A549 (cell line): ENCODE measurements around the gene GAB1. TPM values are rescaled to one million over a fixed set of nuclear protein-coding genes. Genes with fewer than 3 reads are reported as not detected.
A peak's percentile ranks its signal among the peaks of the same experiment; 100 is the strongest.

Source experiments
- ATAC-seq, 2 experiments: fragments of 200-7000 bp in 1 of 2; fragments of >200 bp in 1 of 2; cut with Nextera tagmentation in 1 of 2; cut with Tn5 transposase in 1 of 2; 3 replicates each; pipeline versions ENCODE4 v1.8.0 to v1.9.1; 2018 to 2020; ENCODE audit warnings: mild to moderate bottlenecking in 1 of 2, moderate library complexity in 1 of 2
- CTCF ChIA-PET: fragments of 300-600 bp; sonication (Branson Sonifier 250); formaldehyde crosslinking; extraction: SDS; loops from one replicate; lab custom pipeline; 2021; ENCODE audit warnings: antibody characterized with exemption, inconsistent platforms; lab: Yijun Ruan, JAX
- POLR2A ChIA-PET: fragments of 350-600 bp; formaldehyde crosslinking; extraction: SDS; loops from one replicate; lab custom pipeline; 2021; ENCODE audit warnings: antibody characterized with exemption, inconsistent platforms; lab: Yijun Ruan, JAX
- DNase-seq, 2 experiments: peaks; one replicate each; pipeline versions ENCODE4 v3.0.0 to v3.0.0-alpha.2; 2011 to 2016; ENCODE audit warnings: low read depth in 1 of 2, low spot score in 1 of 2
- FAIRE-seq: peaks from 2 replicates; lab custom pipeline; 2011; peaks lifted over from hg19 to GRCh38; lab: Jason Lieb, UNC
- H3K27ac ChIP-seq, 2 experiments: fragments of >200 bp; sonication (Bioruptor Twin); formaldehyde crosslinking; 3 replicates each; pipeline ENCODE4 v1.5.1; 2016 to 2017
- H3K4me1 ChIP-seq: fragments of >200 bp; sonication (Bioruptor Twin); formaldehyde crosslinking; 3 replicates; pipeline ENCODE4 v1.6.1; 2016
- H3K4me2 ChIP-seq: fragments of >200 bp; sonication (Bioruptor Twin); formaldehyde crosslinking; 3 replicates; pipeline ENCODE4 v1.6.1; 2016
- H3K4me3 ChIP-seq: fragments of >200 bp; sonication (Bioruptor Twin); formaldehyde crosslinking; 3 replicates; pipeline ENCODE4 v1.5.1; 2016
- H3K9me3 ChIP-seq: fragments of >200 bp; sonication (Bioruptor Twin); formaldehyde crosslinking; 3 replicates; pipeline ENCODE4 v1.6.1; 2016
- BHLHE40 ChIP-seq: IDR thresholded peaks from 2 replicates; pipeline ENCODE4 v1.6.1; 2012; ENCODE audit warnings: low read depth, low read length, inconsistent platforms
- CBX8 ChIP-seq: fragments of 200-600 bp; sonication (generic); IDR thresholded peaks from 2 replicates; pipeline ENCODE4 v1.6.1; 2016
- CEBPB ChIP-seq, 2 experiments: fragments of >200 bp in 1 of 2; sonication (Bioruptor Twin) in 1 of 2; formaldehyde crosslinking in 1 of 2; IDR thresholded peaks; 2 replicates each; pipeline ENCODE4 v1.6.1; 2012 to 2016
- CHD2 ChIP-seq: fragments of 150-350 bp; IDR thresholded peaks from 2 replicates; pipeline ENCODE4 v1.6.1; 2014; ENCODE audit warnings: low read length; ENCODE audit not compliant: partially characterized antibody
- E2F6 ChIP-seq: IDR thresholded peaks from 2 replicates; pipeline ENCODE4 v1.6.1; 2012; ENCODE audit warnings: low read depth, borderline replicate concordance
- EP300 ChIP-seq, 2 experiments: fragments of >200 bp; sonication (Bioruptor Twin); formaldehyde crosslinking; IDR thresholded peaks; 2 replicates in 1 of 2; 3 replicates in 1 of 2; pipeline ENCODE4 v1.6.1; 2016 to 2017
- FOSB ChIP-seq: fragments of 250-450 bp; sonication (Bioruptor Pico); IDR thresholded peaks from 2 replicates; pipeline ENCODE4 v1.5.0; 2020; ENCODE audit warnings: mild to moderate bottlenecking, moderate library complexity
- HDAC2 ChIP-seq: fragments of 200-600 bp; sonication (generic); IDR thresholded peaks from 2 replicates; pipeline ENCODE4 v1.6.1; 2016
- HOXB13 ChIP-seq: fragments of 250-450 bp; sonication (Bioruptor Pico); IDR thresholded peaks from 2 replicates; pipeline ENCODE4 v1.5.0; 2020; ENCODE audit warnings: low read depth, mild to moderate bottlenecking, moderate library complexity
- HOXB5 ChIP-seq: fragments of 250-450 bp; sonication (Bioruptor Pico); IDR thresholded peaks from 2 replicates; pipeline ENCODE4 v1.5.0; 2020; ENCODE audit warnings: mild to moderate bottlenecking, moderate library complexity
- MAZ ChIP-seq: fragments of 150-350 bp; IDR thresholded peaks from 2 replicates; pipeline ENCODE4 v1.6.1; 2014; ENCODE audit warnings: antibody characterized with exemption, low read depth, low read length, borderline replicate concordance
- MYC ChIP-seq: IDR thresholded peaks from 2 replicates; pipeline ENCODE4 v1.6.1; 2012; ENCODE audit warnings: mild to moderate bottlenecking, inconsistent platforms, low read length, improper control_type of control experiment, borderline replicate concordance
- NFE2L2 ChIP-seq: fragments of 150-350 bp; conservative IDR thresholded peaks from 2 replicates; pipeline ENCODE4 v1.6.1; 2014; ENCODE audit warnings: low read length
- NPAS2 ChIP-seq: fragments of 250-450 bp; sonication (Bioruptor Pico); IDR thresholded peaks from 2 replicates; pipeline ENCODE4 v1.8.0; 2022; ENCODE audit warnings: mild to moderate bottlenecking, moderate library complexity, borderline replicate concordance
- POLR2A ChIP-seq: IDR thresholded peaks from 2 replicates; pipeline ENCODE4 v1.6.1; 2012; ENCODE audit warnings: mild to moderate bottlenecking, low read length
- RARB ChIP-seq: fragments of 250-450 bp; sonication (Bioruptor Pico); IDR thresholded peaks from 2 replicates; pipeline ENCODE4 v1.8.0; 2021; ENCODE audit warnings: mild to moderate bottlenecking, moderate library complexity
- RCOR1 ChIP-seq: fragments of 150-350 bp; IDR thresholded peaks from 2 replicates; pipeline ENCODE4 v1.6.1; 2014; ENCODE audit warnings: antibody characterized with exemption, low read length, low read depth
- RFX5 ChIP-seq: fragments of 450-650 bp; IDR thresholded peaks from 2 replicates; pipeline ENCODE4 v1.7.1; 2014; ENCODE audit warnings: antibody characterized with exemption, mild to moderate bottlenecking, moderate library complexity
- RNF2 ChIP-seq: fragments of 200-600 bp; sonication (generic); IDR thresholded peaks from 2 replicates; pipeline ENCODE4 v1.6.1; 2016; ENCODE audit warnings: low read depth, mild to moderate bottlenecking, antibody characterized with exemption, moderate library complexity, borderline replicate concordance
- SMC3 ChIP-seq: fragments of >200 bp; sonication (Bioruptor Twin); formaldehyde crosslinking; IDR thresholded peaks from 3 replicates; pipeline ENCODE4 v1.6.1; 2018; ENCODE audit warnings: inconsistent platforms
- TFCP2L1 ChIP-seq: fragments of 250-450 bp; sonication (Bioruptor Pico); IDR thresholded peaks from 2 replicates; pipeline ENCODE4 v1.5.0; 2021; ENCODE audit warnings: mild to moderate bottlenecking
- TP53 ChIP-seq: fragments of 250-450 bp; sonication (Bioruptor Pico); IDR thresholded peaks from 2 replicates; pipeline ENCODE4 v1.5.0; 2021; ENCODE audit warnings: mild to moderate bottlenecking, moderate library complexity
- ZC3H11A ChIP-seq: fragments of 450-650 bp; IDR thresholded peaks from 2 replicates; pipeline ENCODE4 v1.6.1; 2014; ENCODE audit warnings: antibody characterized with exemption, mild to moderate bottlenecking
- WGBS: methylation state at CpG from one replicate; pipeline ENCODE4 v1.1.6; 2017; ENCODE audit errors: missing lambda C conversion rate; 5-methylcytosine and 5-hydroxymethylcytosine counted together
- polyA minus RNA-seq: library from RNA; depleted of rRNA, polyadenylated mRNA; stranded (reverse); fragments of >200 nt; gene quantifications from 2 replicates; pipeline ENCODE4 v1.2.3, GENCODE V29; 2011; rRNA and poly(A)+ RNA removed
- polyA plus RNA-seq, 4 experiments: library from polyadenylated mRNA; depleted of rRNA in 3 of 4; stranded (reverse); fragments of >200 nt; fragmentation: RNase III in 1 of 4; extraction: RNeasy Plus Mini Kit Qiagen cat#74134 plus additional on column Dnase treatment in 1 of 4; gene quantifications; 2 replicates in 3 of 4; 3 replicates in 1 of 4; pipeline ENCODE4 v1.2.3, GENCODE V29; 2011 to 2017
- TF ChIP-seq, protein P1 (sequence below): IDR thresholded peaks from 2 replicates; pipeline ENCODE4 v1.6.1; 2012
- TF ChIP-seq, protein P2 (sequence below): fragments of 200-600 bp; sonication (generic); IDR thresholded peaks from 2 replicates; pipeline ENCODE4 v1.6.1; 2016; ENCODE audit warnings: antibody characterized with exemption, mild to moderate bottlenecking, moderate library complexity
- TF ChIP-seq, protein P3 (sequence below): fragments of >200 bp; sonication (Bioruptor Twin); formaldehyde crosslinking; IDR thresholded peaks from 3 replicates; pipeline ENCODE4 v1.6.1; 2016

Gene GAB1
- polyA plus RNA-seq (2011; rRNA removed) (3.6 and 3.8 TPM in 2 replicates), polyA plus RNA-seq (2017; fragmentation: RNase III; extraction: RNeasy Plus Mini Kit Qiagen cat#74134 plus additional on column Dnase treatment) (2.0 to 2.5 TPM (median 2.3 TPM) in 3 replicates), polyA minus RNA-seq (2.9 and 6.2 TPM in 2 replicates)
- 0.73 and 1.0 TPM in 2 replicates for polyA plus RNA-seq (2012; cell fraction: cytosol; rRNA removed)
- polyA plus RNA-seq (2012; cell fraction: nucleus; rRNA removed) = 0.68 and 0.69 TPM in 2 replicates

DNA sequence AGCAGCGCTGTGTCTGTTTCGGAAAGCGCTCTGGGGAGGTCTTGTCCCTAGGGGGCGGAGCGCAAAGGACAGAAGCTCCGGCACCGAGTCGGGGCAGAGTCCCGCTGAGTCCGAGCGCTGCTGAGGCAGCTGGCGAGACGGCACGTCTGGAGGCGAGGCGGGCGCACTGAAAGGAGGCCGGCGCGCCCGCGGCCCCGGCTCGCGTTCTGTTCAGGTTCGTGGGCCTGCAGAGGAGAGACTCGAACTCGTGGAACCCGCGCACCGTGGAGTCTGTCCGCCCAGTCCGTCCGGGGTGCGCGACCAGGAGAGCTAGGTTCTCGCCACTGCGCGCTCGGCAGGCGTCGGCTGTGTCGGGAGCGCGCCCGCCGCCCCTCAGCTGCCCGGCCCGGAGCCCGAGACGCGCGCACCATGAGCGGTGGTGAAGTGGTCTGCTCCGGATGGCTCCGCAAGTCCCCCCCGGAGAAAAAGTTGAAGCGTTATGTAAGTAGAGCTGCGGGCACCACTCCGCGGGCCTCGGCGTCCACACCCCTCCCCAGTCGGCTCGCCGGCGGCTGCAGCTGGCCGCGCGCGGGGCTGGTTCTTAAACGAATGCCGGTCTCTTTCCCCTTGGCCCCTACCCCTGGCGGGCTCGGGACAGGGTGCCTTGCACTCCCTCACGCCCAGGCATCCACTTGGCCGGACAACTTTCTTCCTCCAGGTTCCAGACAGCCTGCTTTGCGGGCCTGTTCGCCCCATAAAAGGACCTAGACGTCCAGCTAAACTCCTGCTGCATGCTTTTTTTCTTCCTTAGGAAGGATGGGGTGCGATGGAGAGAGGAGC lies at the start of gene GAB1:
TSS of gene GAB1 (plus strand) at position 96 of the 819 bp plus-strand sequence. CDS start at position 409, 313 bp downstream.
- Histone ChIP-seq H3K4me3 (peak within 1 kb of the TSS; percentile 86), H3K27ac (peak within 1 kb of the TSS; percentile 85 to 98), H3K4me2 (peak within 1 kb of the TSS; percentile 76), H3K4me1 (no peaks in the 10 kb centered on the region), H3K9me3 (no peaks in the 10 kb centered on the region)
- POLR2A ChIA-PET = interaction anchor here (0.8 kb wide), 2 partner anchors 9 to 15 kb away, joined by 3 read pairs; no protein-coding TSS in a partner anchor
- DNase-seq = peak; percentile 13 to 82
- no peak for FAIRE-seq
- TF ChIP-seq TFCP2L1 (CRISPR knock-in tag) = no peak
- TF ChIP-seq, protein P1, sequence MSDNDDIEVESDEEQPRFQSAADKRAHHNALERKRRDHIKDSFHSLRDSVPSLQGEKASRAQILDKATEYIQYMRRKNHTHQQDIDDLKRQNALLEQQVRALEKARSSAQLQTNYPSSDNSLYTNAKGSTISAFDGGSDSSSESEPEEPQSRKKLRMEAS = no peak
- no peak for TF ChIP-seq POLR2A
- TF ChIP-seq BHLHE40 = no peak
- TF ChIP-seq CHD2 = no peak
- TF ChIP-seq NPAS2 (CRISPR knock-in tag) = no peak
- TF ChIP-seq, protein P2, sequence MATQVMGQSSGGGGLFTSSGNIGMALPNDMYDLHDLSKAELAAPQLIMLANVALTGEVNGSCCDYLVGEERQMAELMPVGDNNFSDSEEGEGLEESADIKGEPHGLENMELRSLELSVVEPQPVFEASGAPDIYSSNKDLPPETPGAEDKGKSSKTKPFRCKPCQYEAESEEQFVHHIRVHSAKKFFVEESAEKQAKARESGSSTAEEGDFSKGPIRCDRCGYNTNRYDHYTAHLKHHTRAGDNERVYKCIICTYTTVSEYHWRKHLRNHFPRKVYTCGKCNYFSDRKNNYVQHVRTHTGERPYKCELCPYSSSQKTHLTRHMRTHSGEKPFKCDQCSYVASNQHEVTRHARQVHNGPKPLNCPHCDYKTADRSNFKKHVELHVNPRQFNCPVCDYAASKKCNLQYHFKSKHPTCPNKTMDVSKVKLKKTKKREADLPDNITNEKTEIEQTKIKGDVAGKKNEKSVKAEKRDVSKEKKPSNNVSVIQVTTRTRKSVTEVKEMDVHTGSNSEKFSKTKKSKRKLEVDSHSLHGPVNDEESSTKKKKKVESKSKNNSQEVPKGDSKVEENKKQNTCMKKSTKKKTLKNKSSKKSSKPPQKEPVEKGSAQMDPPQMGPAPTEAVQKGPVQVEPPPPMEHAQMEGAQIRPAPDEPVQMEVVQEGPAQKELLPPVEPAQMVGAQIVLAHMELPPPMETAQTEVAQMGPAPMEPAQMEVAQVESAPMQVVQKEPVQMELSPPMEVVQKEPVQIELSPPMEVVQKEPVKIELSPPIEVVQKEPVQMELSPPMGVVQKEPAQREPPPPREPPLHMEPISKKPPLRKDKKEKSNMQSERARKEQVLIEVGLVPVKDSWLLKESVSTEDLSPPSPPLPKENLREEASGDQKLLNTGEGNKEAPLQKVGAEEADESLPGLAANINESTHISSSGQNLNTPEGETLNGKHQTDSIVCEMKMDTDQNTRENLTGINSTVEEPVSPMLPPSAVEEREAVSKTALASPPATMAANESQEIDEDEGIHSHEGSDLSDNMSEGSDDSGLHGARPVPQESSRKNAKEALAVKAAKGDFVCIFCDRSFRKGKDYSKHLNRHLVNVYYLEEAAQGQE = no peak
- TF ChIP-seq EP300 (IDR thresholded peaks at IDR 0.05) = no peak
- TF ChIP-seq, protein P3, sequence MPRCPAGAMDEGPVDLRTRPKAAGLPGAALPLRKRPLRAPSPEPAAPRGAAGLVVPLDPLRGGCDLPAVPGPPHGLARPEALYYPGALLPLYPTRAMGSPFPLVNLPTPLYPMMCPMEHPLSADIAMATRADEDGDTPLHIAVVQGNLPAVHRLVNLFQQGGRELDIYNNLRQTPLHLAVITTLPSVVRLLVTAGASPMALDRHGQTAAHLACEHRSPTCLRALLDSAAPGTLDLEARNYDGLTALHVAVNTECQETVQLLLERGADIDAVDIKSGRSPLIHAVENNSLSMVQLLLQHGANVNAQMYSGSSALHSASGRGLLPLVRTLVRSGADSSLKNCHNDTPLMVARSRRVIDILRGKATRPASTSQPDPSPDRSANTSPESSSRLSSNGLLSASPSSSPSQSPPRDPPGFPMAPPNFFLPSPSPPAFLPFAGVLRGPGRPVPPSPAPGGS = no peak
- no peak for TF ChIP-seq FOSB (CRISPR knock-in tag)
- TF ChIP-seq RFX5 = no peak
- TF ChIP-seq SMC3 = no peak
- CTCF ChIA-PET = interaction anchor here (0.6 to 1.5 kb wide), 3 partner anchors 9 to 138 kb away, joined by 3 to 6 read pairs (median 4); no protein-coding TSS in a partner anchor
- WGBS = 4% methylated on average over 12 of the region's 81 CpGs
- ATAC-seq = peak; percentile 80

GRCh38 chr4:143287572-143287923 lies 49.1 kb upstream of the GAB1 start:
- WGBS = 60% methylated on average over 3 of the region's 3 CpGs
- POLR2A ChIA-PET = no interaction called here

More at GRCh38 chr4:143287572-143287923, 49.1 kb upstream of the GAB1 start:
- FAIRE-seq (no peak), DNase-seq (no peak), ATAC-seq (no peak)
- CTCF ChIA-PET = no interaction called here
- H3K4me3 ChIP-seq = no peak overlapping the region
- no peak overlapping the region for H3K4me2 ChIP-seq
- H3K27ac ChIP-seq = no peak overlapping the region
- no peaks in the 10 kb centered on the region for H3K4me1 ChIP-seq
- TF ChIP-seq MAZ = no peak
- no peak for TF ChIP-seq HOXB13 (CRISPR knock-in tag)
- TF ChIP-seq EP300 (IDR thresholded peaks at IDR 0.05) = no peak
- no peak for TF ChIP-seq NFE2L2
- no peak for TF ChIP-seq MYC
- no peak for TF ChIP-seq CEBPB (IDR thresholded peaks at IDR 0.05)
- no peak for TF ChIP-seq TP53 (CRISPR knock-in tag)
- no peak for TF ChIP-seq FOSB (CRISPR knock-in tag)
- TF ChIP-seq E2F6 = no peak
- no peak for TF ChIP-seq CBX8
- TF ChIP-seq HOXB5 (CRISPR knock-in tag) = no peak
- no peak for TF ChIP-seq HDAC2
- no peak for TF ChIP-seq BHLHE40
- TF ChIP-seq RARB (CRISPR knock-in tag) = no peak
- TF ChIP-seq RNF2 = no peak
- no peak for TF ChIP-seq NPAS2 (CRISPR knock-in tag)
- no peak for TF ChIP-seq ZC3H11A
- no peak for TF ChIP-seq RCOR1
- TF ChIP-seq SMC3 = no peak
- H3K9me3 ChIP-seq = no peaks in the 10 kb centered on the region
